Measurements from ENCODE around the gene COL11A2.
"Not testable (repeated sequence)": the region's sequence is repeated elsewhere in the genome, so short reads cannot be mapped to it uniquely, and the experiment has no call there.

Gene COL11A2

DNA sequence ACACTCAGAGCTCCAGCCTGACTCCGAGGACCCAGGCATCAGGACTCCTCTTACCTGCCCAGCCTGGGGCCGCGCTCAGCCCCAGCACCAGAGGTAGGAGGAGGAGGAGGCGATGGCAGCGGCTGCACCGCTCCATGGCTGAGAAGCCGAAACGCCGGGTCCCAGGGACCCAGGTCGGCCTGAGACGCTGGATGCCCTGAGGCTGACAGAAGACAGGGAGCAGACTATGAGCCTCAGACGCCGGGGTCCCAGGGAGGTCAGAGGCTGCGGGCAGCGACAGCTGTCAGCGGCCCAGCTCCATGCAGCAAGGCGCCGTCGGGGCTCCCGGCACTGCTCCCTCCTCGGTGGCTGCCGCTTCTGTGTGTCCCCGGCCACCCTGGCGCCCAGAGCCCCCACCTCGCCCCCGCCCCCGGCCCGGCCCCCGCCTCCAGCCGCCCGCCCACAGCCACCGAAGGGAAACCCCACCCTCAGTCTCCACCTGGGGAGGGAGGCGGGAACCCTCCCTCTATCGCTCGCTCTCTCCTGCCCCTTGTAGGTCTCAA lies at the start of gene COL11A2:
Gene COL11A2 (minus strand): TSS at position 363 of the 542 bp plus-strand sequence. CDS start 227 bp downstream, at position 136.
- peak within 1 kb of the TSS; percentile 82 for H3K4me3 Mint-ChIP-seq
- H3K27ac Mint-ChIP-seq: peak within 1 kb of the TSS; percentile 25
- peaks cover 34% of the 10 kb centered on the region for H3K4me1 Mint-ChIP-seq
- no peaks in the 10 kb centered on the region for H3K9me3 Mint-ChIP-seq
- peaks cover 5% of the 10 kb centered on the region for H3K27me3 Mint-ChIP-seq
- peaks cover 10% of the 10 kb centered on the region for H3K36me3 Mint-ChIP-seq

- Mint-ChIP-seq H3K27ac (peak overlapping the region; percentile 11), H3K27me3 (no peaks in the 10 kb centered on the region), H3K4me3 (peak overlapping the region; percentile 0), H3K4me1 (peaks cover 8% of the 10 kb centered on the region), H3K9me3 (no peaks in the 10 kb centered on the region), H3K36me3 (no peaks in the 10 kb centered on the region)
These were observed 49.7 kb upstream of the COL11A2 start for GRCh38 chr6:33241968-33242367.

DNA sequence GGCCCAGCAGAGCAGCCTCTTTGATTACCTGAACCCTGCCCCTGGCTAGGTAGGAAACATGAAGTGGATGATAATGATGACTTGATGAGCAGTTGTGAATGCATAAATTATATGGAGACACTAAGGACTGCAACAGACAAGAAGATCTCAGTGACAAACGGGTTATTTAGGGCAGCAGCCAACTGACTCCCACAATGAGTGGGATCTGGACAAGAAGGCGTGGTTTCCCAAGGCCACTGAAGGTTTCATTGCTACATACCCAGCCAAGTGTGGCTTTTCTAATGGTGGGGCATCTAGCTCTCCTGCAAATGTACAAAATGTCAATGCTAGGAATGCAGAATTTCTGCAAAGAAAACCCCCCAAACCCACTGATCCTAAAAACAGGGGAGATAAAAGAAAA lies 45.5 kb upstream of the COL11A2 start:
- no peaks in the 10 kb centered on the region for H3K36me3 Mint-ChIP-seq
- H3K9me3 Mint-ChIP-seq: no peaks in the 10 kb centered on the region
- H3K27ac Mint-ChIP-seq: no peak overlapping the region
- H3K4me1 Mint-ChIP-seq: peaks cover 8% of the 10 kb centered on the region
- H3K27me3 Mint-ChIP-seq: peaks cover 3% of the 10 kb centered on the region
- no peak overlapping the region for H3K4me3 Mint-ChIP-seq

DNA sequence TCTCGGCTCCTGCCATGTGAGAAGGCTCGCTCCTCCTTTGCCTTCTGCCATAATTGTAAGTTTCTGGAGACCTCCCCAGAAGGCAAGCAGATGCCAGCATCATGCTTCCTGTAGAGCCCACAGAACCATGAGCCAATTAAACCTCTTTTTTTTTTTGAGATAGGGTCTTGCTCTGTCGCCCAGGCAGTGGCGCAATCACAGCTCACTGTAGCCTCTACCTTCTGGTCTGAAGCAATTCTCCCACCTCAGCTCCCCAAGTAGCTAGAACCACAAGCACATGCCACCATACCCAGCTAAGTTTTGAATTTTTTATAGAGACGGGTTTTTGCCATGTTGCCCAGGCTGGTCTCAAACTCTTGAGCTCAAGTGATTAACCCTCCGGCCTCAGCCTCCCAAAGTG lies 44.6 kb upstream of the COL11A2 start:
- peaks cover 3% of the 10 kb centered on the region for H3K4me1 Mint-ChIP-seq
- H3K27ac Mint-ChIP-seq: no peak overlapping the region
- H3K4me3 Mint-ChIP-seq: no peak overlapping the region
- peaks cover 5% of the 10 kb centered on the region for H3K27me3 Mint-ChIP-seq
- H3K36me3 Mint-ChIP-seq: no peaks in the 10 kb centered on the region
- no peaks in the 10 kb centered on the region for H3K9me3 Mint-ChIP-seq

GRCh38 chr6:33236328-33236727 lies 44.1 kb upstream of the COL11A2 start:
- Mint-ChIP-seq H3K27ac (no peak overlapping the region), H3K4me3 (no peak overlapping the region), H3K36me3 (no peaks in the 10 kb centered on the region), H3K9me3 (no peaks in the 10 kb centered on the region), H3K4me1 (no peaks in the 10 kb centered on the region), H3K27me3 (peaks cover 6% of the 10 kb centered on the region)

DNA sequence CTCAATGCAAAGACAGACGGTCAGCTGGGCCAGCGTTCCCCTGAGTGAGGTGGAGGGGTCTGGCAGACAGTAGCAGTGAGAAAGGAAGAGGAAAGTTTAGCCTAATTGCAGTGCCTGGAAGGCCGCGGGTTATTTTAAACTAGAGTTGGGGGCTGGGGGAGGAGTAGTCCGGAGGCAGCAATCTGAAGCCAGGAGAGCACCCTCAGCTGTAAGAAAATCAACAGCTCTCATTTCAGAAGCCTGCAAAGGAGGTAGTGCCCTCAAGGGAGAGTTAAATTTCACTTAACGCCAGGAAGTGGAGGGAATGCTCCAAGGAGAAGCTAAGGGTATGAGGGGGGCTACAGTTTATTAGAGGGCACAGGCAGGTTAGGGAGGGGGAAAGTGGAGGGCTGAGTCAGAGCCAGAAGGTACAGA lies 43.0 kb upstream of the COL11A2 start:
- H3K9me3 Mint-ChIP-seq: no peaks in the 10 kb centered on the region
- peaks cover 6% of the 10 kb centered on the region for H3K27me3 Mint-ChIP-seq
- H3K4me1 Mint-ChIP-seq: no peaks in the 10 kb centered on the region
- H3K27ac Mint-ChIP-seq: no peak overlapping the region
- H3K4me3 Mint-ChIP-seq: no peak overlapping the region
- H3K36me3 Mint-ChIP-seq: no peaks in the 10 kb centered on the region

GRCh38 chr6:33226503-33227120 lies 34.3 kb upstream of the COL11A2 start:
- H3K27ac Mint-ChIP-seq, H3K36me3 Mint-ChIP-seq, H3K4me1 Mint-ChIP-seq, H3K9me3 Mint-ChIP-seq, H3K4me3 Mint-ChIP-seq: not testable (repeated sequence)
- peaks cover 12% of the 10 kb centered on the region for H3K27me3 Mint-ChIP-seq

- no peak overlapping the region for H3K4me3 Mint-ChIP-seq
- peaks cover 17% of the 10 kb centered on the region for H3K4me1 Mint-ChIP-seq
- no peaks in the 10 kb centered on the region for H3K36me3 Mint-ChIP-seq
- no peaks in the 10 kb centered on the region for H3K9me3 Mint-ChIP-seq
- H3K27me3 Mint-ChIP-seq: peaks cover 11% of the 10 kb centered on the region
- no peak overlapping the region for H3K27ac Mint-ChIP-seq
These were observed 25.4 kb upstream of the COL11A2 start for GRCh38 chr6:33217681-33218080.

- Mint-ChIP-seq H3K36me3 (no peaks in the 10 kb centered on the region), H3K4me3 (no peak overlapping the region), H3K4me1 (peaks cover 21% of the 10 kb centered on the region), H3K27ac (no peak overlapping the region), H3K27me3 (peaks cover 8% of the 10 kb centered on the region), H3K9me3 (no peaks in the 10 kb centered on the region)
These were observed 25.0 kb upstream of the COL11A2 start for GRCh38 chr6:33217246-33217645.

- no peak overlapping the region for H3K4me3 Mint-ChIP-seq
- H3K4me1 Mint-ChIP-seq: peaks cover 21% of the 10 kb centered on the region
- no peak overlapping the region for H3K27ac Mint-ChIP-seq
- peaks cover 2% of the 10 kb centered on the region for H3K36me3 Mint-ChIP-seq
- H3K9me3 Mint-ChIP-seq: no peaks in the 10 kb centered on the region
- peaks cover 2% of the 10 kb centered on the region for H3K27me3 Mint-ChIP-seq
These were observed 23.9 kb upstream of the COL11A2 start for GRCh38 chr6:33216117-33216649.

GRCh38 chr6:33215271-33216116 lies 23.2 kb upstream of the COL11A2 start:
- peaks cover 4% of the 10 kb centered on the region for H3K36me3 Mint-ChIP-seq
- peaks cover 2% of the 10 kb centered on the region for H3K27me3 Mint-ChIP-seq
- no peak overlapping the region for H3K4me3 Mint-ChIP-seq
- peaks cover 21% of the 10 kb centered on the region for H3K4me1 Mint-ChIP-seq
- H3K27ac Mint-ChIP-seq: peak overlapping the region; percentile 65
- H3K9me3 Mint-ChIP-seq: no peaks in the 10 kb centered on the region

GRCh38 chr6:33213989-33214335 lies 21.7 kb upstream of the COL11A2 start:
- Mint-ChIP-seq H3K9me3 (no peaks in the 10 kb centered on the region), H3K4me1 (peaks cover 32% of the 10 kb centered on the region), H3K36me3 (peaks cover 11% of the 10 kb centered on the region), H3K27me3 (peaks cover 1% of the 10 kb centered on the region), H3K4me3 (peak overlapping the region; percentile 83), H3K27ac (no peak overlapping the region)

- H3K27me3 Mint-ChIP-seq: peaks cover 1% of the 10 kb centered on the region
- H3K36me3 Mint-ChIP-seq: peaks cover 11% of the 10 kb centered on the region
- peaks cover 36% of the 10 kb centered on the region for H3K4me1 Mint-ChIP-seq
- peak overlapping the region; percentile 83 for H3K4me3 Mint-ChIP-seq
- no peaks in the 10 kb centered on the region for H3K9me3 Mint-ChIP-seq
- H3K27ac Mint-ChIP-seq: no peak overlapping the region
These were observed 21.1 kb upstream of the COL11A2 start for GRCh38 chr6:33213166-33213988.

DNA sequence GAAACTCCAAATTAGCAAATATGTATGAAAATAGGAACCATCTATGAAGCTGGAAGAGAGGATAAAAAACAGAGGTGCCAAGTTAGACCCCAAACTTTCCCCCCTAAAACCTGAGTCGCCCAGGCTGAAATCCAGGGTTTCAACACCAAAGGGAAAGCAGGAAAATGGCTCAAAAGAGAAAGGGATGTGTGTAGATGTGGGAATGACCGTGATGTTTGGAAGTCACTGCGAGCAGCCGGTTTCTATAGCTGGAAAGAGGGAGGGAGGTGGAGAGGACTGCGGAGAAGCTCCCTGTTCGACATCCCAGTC lies 20.5 kb upstream of the COL11A2 start:
- Mint-ChIP-seq H3K4me3 (peak overlapping the region; percentile 83), H3K4me1 (peaks cover 36% of the 10 kb centered on the region), H3K27me3 (peaks cover 1% of the 10 kb centered on the region), H3K9me3 (no peaks in the 10 kb centered on the region), H3K36me3 (peaks cover 11% of the 10 kb centered on the region), H3K27ac (peak overlapping the region; percentile 87)

GRCh38 chr6:33211666-33212422 lies 19.6 kb upstream of the COL11A2 start:
- Mint-ChIP-seq H3K27ac (no peak overlapping the region), H3K4me3 (no peak overlapping the region), H3K36me3 (peaks cover 11% of the 10 kb centered on the region), H3K27me3 (peaks cover 1% of the 10 kb centered on the region), H3K9me3 (no peaks in the 10 kb centered on the region), H3K4me1 (peaks cover 36% of the 10 kb centered on the region)
